Testis (tissue), 3 donors: Measurements from ENCODE around the gene NCBP2. TPM values are rescaled to one million over a fixed set of nuclear protein-coding genes. Genes with fewer than 3 reads are reported as not detected.
"Not testable (repeated sequence)": the region's sequence is repeated elsewhere in the genome, so short reads cannot be mapped to it uniquely, and the experiment has no call there.

Experiments
- DNase-seq: peaks from one replicate; pipeline ENCODE4 v3.0.0-alpha.2; 2019
- H3K27ac ChIP-seq, 2 donors: fragments of 200-600 bp; sonication (generic); one replicate each; pipeline ENCODE4 v1.5.1; 2019
- H3K27me3 ChIP-seq: fragments of 200-600 bp; sonication (generic); one replicate; pipeline ENCODE4 v1.5.1; 2019
- H3K36me3 ChIP-seq: fragments of 200-600 bp; sonication (generic); one replicate; pipeline ENCODE4 v1.5.1; 2017; ENCODE audit warnings: low read depth; ENCODE audit errors: missing control alignments
- H3K4me1 ChIP-seq: fragments of 200-600 bp; sonication (generic); one replicate; pipeline ENCODE4 v1.5.1; 2019
- H3K4me3 ChIP-seq, 2 donors: fragments of 200-600 bp; sonication (generic); one replicate each; pipeline ENCODE4 v1.5.1; 2017 to 2019
- H3K9me3 ChIP-seq: fragments of 200-600 bp; sonication (generic); one replicate; pipeline ENCODE4 v1.5.1; 2017
- CTCF ChIP-seq, 3 experiments: fragments of 450-650 bp in 2 of 3; fragments of 200-600 bp in 1 of 3; sonication (generic) in 1 of 3; IDR thresholded peaks; one replicate each; pipeline ENCODE4 v1.5.1; 2016 to 2019; ENCODE audit warnings: antibody characterized with exemption in 3 of 3, mild to moderate bottlenecking in 2 of 3, moderate library complexity in 1 of 3
- POLR2A ChIP-seq: fragments of 450-650 bp; IDR thresholded peaks from one replicate; pipeline ENCODE4 v1.6.1; 2017; ENCODE audit warnings: antibody characterized with exemption, mild to moderate bottlenecking, moderate library complexity
- WGBS, 2 donors: methylation state at CpG; one replicate each; pipeline ENCODE4 v1.1.5; 2018; 5-methylcytosine and 5-hydroxymethylcytosine counted together
- intact Hi-C: fragments of 100-400 bp; cut with DNase I; formaldehyde crosslinking; loops from one replicate; pipeline ENCODE4 v1.15.1; 2023; ENCODE audit warnings: low total_unique reads
- polyA plus RNA-seq: library from polyadenylated mRNA; stranded (reverse); fragments of 350-450 nt; fragmentation: Illumina TruSeq; extraction: RNeasy Lipid Tissue Mini Kit (QIAGEN cat#74804); gene quantifications from one replicate; pipeline ENCODE4 v1.2.3, GENCODE V29; 2014; ENCODE audit warnings: low read depth, low replicate concordance; ENCODE audit not compliant: insufficient read depth
- total RNA-seq, 2 donors: library from RNA; depleted of rRNA; stranded (reverse); fragments of >200 nt; gene quantifications; one replicate each; pipeline ENCODE4 v1.2.3, GENCODE V29; 2016

The NCBP2 gene
- total and polyA plus RNA-seq, 3 donors from 2014 or later: 30.6 to 53.3 (median 40.8) TPM

DNA sequence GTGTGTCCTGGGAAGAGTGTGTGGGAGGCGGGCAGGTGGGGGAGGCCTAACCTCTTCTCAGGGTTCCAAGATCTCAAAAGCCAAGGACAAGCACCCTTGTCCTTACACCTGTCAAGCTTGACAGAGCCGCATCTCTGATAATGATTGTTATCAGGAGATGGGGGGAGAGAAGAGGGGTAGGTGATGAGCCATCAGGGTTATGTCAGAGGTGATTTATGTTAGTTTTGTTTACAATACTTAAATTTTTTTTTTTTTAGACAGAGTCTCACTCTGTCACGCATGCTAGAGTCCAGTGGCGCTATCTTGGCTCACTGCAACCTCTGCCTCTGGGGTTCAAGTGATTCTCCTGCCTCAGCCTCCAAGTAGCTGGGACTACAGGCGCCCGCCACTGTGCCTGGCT is 7.4 kb upstream of the NCBP2 start:
- TF ChIP-seq POLR2A (no peak), CTCF (IDR thresholded peaks at IDR 0.05) (no peak)

GRCh38 chr3:196949285-196949619 is 6.9 kb upstream of the NCBP2 start:
- Histone ChIP-seq H3K27ac (no peak overlapping the region), H3K36me3 (no peaks in the 10 kb centered on the region), H3K27me3 (no peaks in the 10 kb centered on the region), H3K9me3 (no peaks in the 10 kb centered on the region), H3K4me1 (no peaks in the 10 kb centered on the region), H3K4me3 (no peak overlapping the region)
- TF ChIP-seq POLR2A: no peak
- intact Hi-C loops: no loop called here
- no peak for DNase-seq
- WGBS, 2 donors: 76 to 82% methylated on average over 3 to 6 of the region's 6 CpGs

More for the DNA sequence above, 7.4 kb upstream of the NCBP2 start:
- H3K27ac ChIP-seq: no peak overlapping the region
- H3K9me3 ChIP-seq: no peaks in the 10 kb centered on the region
- H3K27me3 ChIP-seq: no peaks in the 10 kb centered on the region
- H3K4me3 ChIP-seq: no peak overlapping the region
- intact Hi-C loops: no loop called here
- no peaks in the 10 kb centered on the region for H3K36me3 ChIP-seq
- no peaks in the 10 kb centered on the region for H3K4me1 ChIP-seq
- WGBS, 2 donors: 85 to 93% methylated on average over 6 of the region's 6 CpGs
- DNase-seq: no peak

GRCh38 chr3:196948442-196949284 is 6.3 kb upstream of the NCBP2 start:
- intact Hi-C loops: no loop called here
- 51 to 66% methylated on average over 22 of the region's 22 CpGs for WGBS, 2 donors
- Histone ChIP-seq H3K4me1 (peaks cover 2% of the 10 kb centered on the region), H3K9me3 (no peaks in the 10 kb centered on the region), H3K36me3 (no peaks in the 10 kb centered on the region), H3K4me3 (no peak overlapping the region), H3K27me3 (no peaks in the 10 kb centered on the region), H3K27ac (no peak overlapping the region)
- no peak for DNase-seq
- no peak for TF ChIP-seq POLR2A
- no peak for TF ChIP-seq CTCF (IDR thresholded peaks at IDR 0.05)

DNA sequence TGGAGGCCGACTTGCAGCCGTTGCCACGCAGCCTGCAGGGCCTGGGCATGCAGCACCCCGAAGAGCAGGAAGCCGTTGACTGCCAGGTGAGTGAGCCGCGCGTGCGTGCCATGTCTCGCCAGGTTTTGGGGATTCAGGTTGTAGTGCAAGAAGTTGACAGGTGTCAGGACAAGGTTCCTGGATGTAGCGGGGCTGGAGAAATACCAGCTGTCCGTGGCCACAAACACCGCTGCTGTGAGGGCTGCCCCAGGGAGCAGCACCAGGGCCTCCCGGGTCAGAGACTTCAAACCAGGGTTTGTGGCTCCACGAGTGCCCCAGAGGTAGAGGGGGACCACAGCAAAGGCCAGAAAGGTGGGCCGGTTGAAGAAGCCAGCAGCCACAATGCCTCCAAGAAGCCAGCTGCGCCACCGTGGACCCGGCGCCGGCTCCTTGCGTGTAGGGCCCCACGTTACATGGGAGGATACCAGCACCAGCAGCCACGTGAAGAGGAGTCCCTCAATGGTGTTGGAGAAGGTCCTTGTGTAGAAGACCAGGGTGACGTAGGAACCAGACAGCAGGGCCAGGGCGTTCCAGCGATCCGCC is 5.6 kb upstream of the NCBP2 start:
- no peak for TF ChIP-seq CTCF (IDR thresholded peaks at IDR 0.05)
- TF ChIP-seq POLR2A: no peak
- intact Hi-C loops: no loop called here
- WGBS, 2 donors: 84 to 86% methylated on average over 26 to 28 of the region's 28 CpGs
- DNase-seq: no peak
- H3K27me3 ChIP-seq: no peaks in the 10 kb centered on the region
- H3K36me3 ChIP-seq: no peaks in the 10 kb centered on the region
- no peaks in the 10 kb centered on the region for H3K9me3 ChIP-seq
- H3K4me1 ChIP-seq: peaks cover 6% of the 10 kb centered on the region
- no peak overlapping the region for H3K27ac ChIP-seq
- H3K4me3 ChIP-seq: no peak overlapping the region

DNA sequence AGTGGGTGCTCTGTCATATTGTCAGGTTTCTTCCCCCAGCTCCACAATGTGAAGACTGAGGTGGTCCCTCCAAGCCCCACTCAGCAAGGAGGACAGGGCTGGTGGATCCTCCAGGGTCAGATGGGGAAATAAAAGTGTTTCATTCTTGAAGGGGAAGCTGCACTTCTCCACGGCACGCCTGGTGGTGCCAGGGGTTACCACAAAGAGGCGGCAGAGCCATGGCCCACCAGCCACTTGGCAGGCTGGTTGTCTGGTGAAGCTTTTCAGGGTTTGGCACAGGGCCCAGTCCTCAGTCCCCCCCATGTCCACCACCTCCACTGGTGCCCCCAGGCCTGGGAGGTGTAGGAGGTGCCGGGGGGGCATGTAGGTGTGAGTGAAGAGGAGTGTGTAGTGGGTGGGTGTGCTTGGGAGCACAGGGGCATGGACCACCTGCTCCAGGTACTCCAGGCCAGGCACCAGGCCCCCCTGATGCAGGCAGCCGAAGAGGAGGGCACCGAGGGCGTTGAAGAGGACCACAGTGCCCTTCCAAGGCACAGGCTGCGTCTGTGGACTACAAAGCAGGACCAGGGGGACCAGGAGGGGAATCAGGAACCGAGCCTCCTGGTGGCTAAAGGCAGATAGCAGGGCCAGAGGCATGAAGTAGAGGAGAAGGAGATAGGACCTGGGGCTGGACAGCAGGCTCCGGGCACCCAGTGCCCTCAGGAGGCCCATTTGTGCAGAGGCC is 5.0 kb upstream of the NCBP2 start:
- DNase-seq: no peak
- H3K27ac ChIP-seq: no peak overlapping the region
- TF ChIP-seq POLR2A: no peak
- no peak for TF ChIP-seq CTCF (IDR thresholded peaks at IDR 0.05)
- no peak overlapping the region for H3K4me3 ChIP-seq
- H3K27me3 ChIP-seq: no peaks in the 10 kb centered on the region
- WGBS, 2 donors: 85 to 92% methylated on average over 4 to 10 of the region's 10 CpGs
- H3K36me3 ChIP-seq: no peaks in the 10 kb centered on the region
- peaks cover 6% of the 10 kb centered on the region for H3K4me1 ChIP-seq
- H3K9me3 ChIP-seq: no peaks in the 10 kb centered on the region
- intact Hi-C loops: no loop called here

DNA sequence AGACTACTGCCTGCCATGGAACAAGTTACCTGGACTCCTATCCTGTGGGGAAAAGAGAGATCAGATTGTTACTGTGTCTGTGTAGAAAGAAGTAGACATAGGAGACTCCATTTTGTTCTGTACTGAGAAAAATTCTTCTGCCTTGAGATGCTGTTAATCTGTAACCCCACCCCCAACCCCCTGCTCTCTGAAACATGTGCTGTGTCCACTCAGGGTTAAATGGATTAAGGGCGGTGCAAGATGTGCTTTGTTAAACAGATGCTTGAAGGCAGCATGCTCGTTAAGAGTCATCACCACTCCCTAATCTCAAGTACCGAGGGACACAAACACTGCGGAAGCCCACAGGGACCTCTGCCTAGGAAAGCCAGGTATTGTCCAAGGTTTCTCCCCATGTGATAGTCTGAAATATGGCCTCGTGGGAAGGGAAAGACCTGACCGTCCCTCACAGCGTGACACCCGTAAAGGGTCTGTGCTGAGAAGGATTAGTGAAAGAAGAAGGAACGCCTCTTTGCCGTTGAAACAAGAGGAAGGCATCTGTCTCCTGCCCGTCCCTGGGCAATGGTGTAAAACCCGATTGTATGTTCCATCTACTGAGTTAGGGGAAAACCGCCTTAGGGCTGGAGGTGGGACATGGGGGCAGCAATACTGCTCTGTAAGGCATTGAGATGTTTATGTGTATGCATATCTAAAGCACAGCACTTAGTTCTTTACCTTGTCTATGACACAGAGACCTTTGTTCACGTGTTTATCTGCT is 1.9 kb upstream of the NCBP2 start:
- not testable (repeated sequence) for DNase-seq, H3K9me3 ChIP-seq, H3K36me3 ChIP-seq, H3K27me3 ChIP-seq, H3K4me3 ChIP-seq, H3K27ac ChIP-seq
- peaks cover 14% of the 10 kb centered on the region for H3K4me1 ChIP-seq
- WGBS, 2 donors: 59 to 62% methylated on average over 14 of the region's 14 CpGs
- intact Hi-C loops: loop anchor here (5.0 kb wide), 1 partner anchor 67 kb away; no protein-coding TSS in a partner anchor
